GM19351 (cell line): ENCODE results near the gene LRMDA.

ENCODE experiments used
- ATAC-seq: cut with Tn5 transposase; IDR thresholded peaks from one replicate; pipeline ENCODE4 v1.9.1; 2021; ENCODE audit warnings: mild to moderate bottlenecking, moderate library complexity; ENCODE audit not compliant: unreplicated experiment

LRMDA gene

GRCh38 chr10:75999515-76000209 lies 568.2 kb downstream of the LRMDA start:
- ATAC-seq = no peak

- ATAC-seq = no peak
Measured at GRCh38 chr10:76000550-76000949, 569.1 kb downstream of the LRMDA start.

GRCh38 chr10:76001019-76001418 lies 569.6 kb downstream of the LRMDA start:
- no peak for ATAC-seq

- ATAC-seq = no peak
Measured at GRCh38 chr10:76001461-76001860, 570.0 kb downstream of the LRMDA start.

- no peak for ATAC-seq
Measured at GRCh38 chr10:76002262-76002854, 570.9 kb downstream of the LRMDA start.

- no peak for ATAC-seq
Measured at GRCh38 chr10:76007667-76008181, 576.3 kb downstream of the LRMDA start.

- ATAC-seq = no peak
Measured at GRCh38 chr10:76009531-76009930, 578.1 kb downstream of the LRMDA start.

- ATAC-seq = no peak
Measured at GRCh38 chr10:76010703-76011102, 579.3 kb downstream of the LRMDA start.

- no peak for ATAC-seq
Measured at GRCh38 chr10:76012716-76013327, 581.4 kb downstream of the LRMDA start.

- ATAC-seq = no peak
Measured at GRCh38 chr10:76015245-76015644, 583.8 kb downstream of the LRMDA start.

- ATAC-seq = no peak
Measured at GRCh38 chr10:76017026-76017732, 585.8 kb downstream of the LRMDA start.

- ATAC-seq = no peak
Measured at GRCh38 chr10:76017733-76018433, 586.5 kb downstream of the LRMDA start.

- no peak for ATAC-seq
Measured at GRCh38 chr10:76020630-76021029, 589.2 kb downstream of the LRMDA start.

- ATAC-seq = no peak
Measured at GRCh38 chr10:76021398-76021797, 590.0 kb downstream of the LRMDA start.

- ATAC-seq = no peak
Measured at GRCh38 chr10:76022366-76022765, 590.9 kb downstream of the LRMDA start.

GRCh38 chr10:76023007-76023406 lies 591.6 kb downstream of the LRMDA start:
- ATAC-seq = no peak

- ATAC-seq = no peak
Measured at GRCh38 chr10:76024460-76025123, 593.2 kb downstream of the LRMDA start.

GRCh38 chr10:76025124-76025477 lies 593.7 kb downstream of the LRMDA start:
- no peak for ATAC-seq

GRCh38 chr10:76026176-76026771 lies 594.9 kb downstream of the LRMDA start:
- ATAC-seq = no peak

GRCh38 chr10:76026905-76027304 lies 595.5 kb downstream of the LRMDA start:
- ATAC-seq = no peak
